NB4 (cell line): ENCODE data around the gene CEBPB.

Source experiments
- DNase-seq: peaks from one replicate; pipeline ENCODE4 v3.0.0; 2010; ENCODE audit warnings: low read depth
- H3K4me3 ChIP-seq: one replicate; pipeline ENCODE4 v1.5.1; 2011; ENCODE audit warnings: mild to moderate bottlenecking, low read depth, low read length, moderate library complexity
- MAX ChIP-seq: IDR thresholded peaks from 2 replicates; pipeline ENCODE4 v1.6.1; 2011; ENCODE audit warnings: low read depth, low read length
- MYC ChIP-seq: IDR thresholded peaks from 2 replicates; pipeline ENCODE4 v1.6.1; 2011; ENCODE audit warnings: low read depth, low read length
- POLR2A ChIP-seq: IDR thresholded peaks from 2 replicates; pipeline ENCODE4 v1.6.1; 2011; ENCODE audit warnings: mild to moderate bottlenecking; ENCODE audit not compliant: insufficient read length; ENCODE audit errors: extremely low read depth
- TF ChIP-seq, protein P1 (sequence below): IDR thresholded peaks from one replicate; pipeline ENCODE4 v1.5.1; 2012; ENCODE audit warnings: low read depth, low read length

Gene CEBPB

DNA sequence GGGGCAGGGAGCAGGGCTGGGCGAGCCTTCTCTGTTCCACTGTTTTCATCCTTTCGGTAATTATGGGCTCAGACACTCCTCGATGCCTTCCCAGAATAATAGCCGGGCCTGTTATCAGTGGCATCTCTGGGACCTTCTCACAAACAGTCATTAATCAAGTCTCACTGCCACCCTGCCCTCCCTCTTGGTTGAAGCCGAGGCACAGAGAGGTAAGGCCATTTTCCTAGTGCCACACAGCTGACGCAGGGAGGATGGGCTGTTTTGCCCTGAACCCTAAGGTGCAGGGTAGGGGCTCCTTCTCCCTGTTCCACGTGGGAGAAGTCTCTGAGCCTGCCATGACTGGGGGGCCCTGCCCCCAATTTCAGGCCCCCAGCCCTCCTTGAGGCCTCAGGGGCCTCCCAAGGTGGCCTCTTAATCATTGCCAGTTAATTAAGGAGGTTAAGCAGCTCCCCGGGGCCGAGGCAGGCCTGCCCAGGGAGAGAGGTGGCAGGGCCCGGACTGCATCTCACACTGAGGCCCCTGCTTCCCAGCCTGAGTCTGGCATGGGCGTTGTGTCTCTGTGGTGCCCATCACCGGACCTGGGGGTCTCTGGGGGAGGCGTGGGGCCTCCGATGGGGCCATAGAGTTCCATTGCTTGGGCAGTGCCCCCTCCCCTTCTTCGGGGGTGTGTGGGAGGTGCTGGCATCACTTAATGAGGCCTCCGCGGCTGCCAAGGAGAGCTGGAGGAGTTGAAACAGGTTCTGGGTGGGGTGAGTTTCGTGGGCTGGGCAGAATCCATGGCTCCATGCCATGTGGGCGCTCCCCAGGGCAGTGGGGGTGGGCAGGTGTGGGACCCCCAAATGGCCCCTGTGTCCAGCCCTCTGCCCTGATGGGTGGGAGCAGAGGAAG, 42.9 kb downstream of the CEBPB start:
- TF ChIP-seq POLR2A (no peak), MAX (no peak), MYC (no peak)
- TF ChIP-seq, protein P1, sequence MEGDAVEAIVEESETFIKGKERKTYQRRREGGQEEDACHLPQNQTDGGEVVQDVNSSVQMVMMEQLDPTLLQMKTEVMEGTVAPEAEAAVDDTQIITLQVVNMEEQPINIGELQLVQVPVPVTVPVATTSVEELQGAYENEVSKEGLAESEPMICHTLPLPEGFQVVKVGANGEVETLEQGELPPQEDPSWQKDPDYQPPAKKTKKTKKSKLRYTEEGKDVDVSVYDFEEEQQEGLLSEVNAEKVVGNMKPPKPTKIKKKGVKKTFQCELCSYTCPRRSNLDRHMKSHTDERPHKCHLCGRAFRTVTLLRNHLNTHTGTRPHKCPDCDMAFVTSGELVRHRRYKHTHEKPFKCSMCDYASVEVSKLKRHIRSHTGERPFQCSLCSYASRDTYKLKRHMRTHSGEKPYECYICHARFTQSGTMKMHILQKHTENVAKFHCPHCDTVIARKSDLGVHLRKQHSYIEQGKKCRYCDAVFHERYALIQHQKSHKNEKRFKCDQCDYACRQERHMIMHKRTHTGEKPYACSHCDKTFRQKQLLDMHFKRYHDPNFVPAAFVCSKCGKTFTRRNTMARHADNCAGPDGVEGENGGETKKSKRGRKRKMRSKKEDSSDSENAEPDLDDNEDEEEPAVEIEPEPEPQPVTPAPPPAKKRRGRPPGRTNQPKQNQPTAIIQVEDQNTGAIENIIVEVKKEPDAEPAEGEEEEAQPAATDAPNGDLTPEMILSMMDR: no peak
- no peak overlapping the region for H3K4me3 ChIP-seq
- no peak for DNase-seq

GRCh38 chr20:50234288-50234687, 43.7 kb downstream of the CEBPB start:
- no peak overlapping the region for H3K4me3 ChIP-seq
- no peak for DNase-seq
- no peak for TF ChIP-seq MYC
- TF ChIP-seq MAX: no peak
- TF ChIP-seq POLR2A: no peak
- TF ChIP-seq, protein P1: no peak

DNA sequence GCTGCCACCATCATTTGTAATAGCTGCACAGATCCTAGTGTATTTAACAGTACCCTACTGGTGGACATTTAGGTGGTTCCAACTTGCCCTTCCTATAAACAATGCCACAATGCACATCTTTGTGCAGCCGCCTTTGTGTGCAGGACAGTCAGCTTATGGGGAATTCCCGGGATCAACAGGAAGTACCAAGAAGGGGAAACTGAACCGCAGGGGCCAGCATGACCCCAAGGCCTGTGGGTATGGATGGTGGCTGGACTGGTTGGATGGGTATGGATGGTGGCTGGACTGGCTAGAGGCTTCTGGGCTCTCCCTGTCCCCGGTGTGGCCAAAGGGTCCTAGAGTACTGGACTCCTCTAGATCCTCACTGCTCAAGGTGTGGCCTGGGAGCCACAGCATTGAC, 46.7 kb downstream of the CEBPB start:
- DNase-seq: no peak
- TF ChIP-seq, protein P1: no peak
- TF ChIP-seq MYC: no peak
- TF ChIP-seq POLR2A: no peak
- TF ChIP-seq MAX: no peak
- H3K4me3 ChIP-seq: no peak overlapping the region

GRCh38 chr20:50238081-50238800, 47.6 kb downstream of the CEBPB start:
- H3K4me3 ChIP-seq: no peak overlapping the region
- DNase-seq: no peak
- no peak for TF ChIP-seq MYC

DNA sequence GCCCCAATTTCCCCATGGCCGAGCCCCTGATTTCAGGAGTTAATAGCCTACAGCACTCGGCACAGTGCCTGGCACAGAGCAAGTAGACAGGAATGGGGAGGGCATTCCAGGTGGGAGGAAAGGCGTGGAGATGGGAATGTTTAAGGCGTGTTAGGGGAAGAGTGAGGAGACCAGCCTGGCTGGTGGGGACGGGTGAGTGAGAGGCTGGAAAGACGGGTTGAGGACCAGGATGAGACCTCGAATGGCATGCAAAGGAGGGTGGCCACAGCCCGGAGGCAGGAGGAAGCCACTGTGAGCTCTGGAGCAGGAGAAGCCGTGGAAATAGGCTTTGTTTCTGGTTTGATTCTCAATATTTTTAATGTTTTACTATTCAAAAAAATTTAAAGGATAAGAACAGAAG, 49.5 kb downstream of the CEBPB start:
- no peak overlapping the region for H3K4me3 ChIP-seq
- TF ChIP-seq, protein P1: no peak
- TF ChIP-seq MAX: no peak
- TF ChIP-seq MYC: no peak
- TF ChIP-seq POLR2A: no peak
- DNase-seq: no peak

DNA sequence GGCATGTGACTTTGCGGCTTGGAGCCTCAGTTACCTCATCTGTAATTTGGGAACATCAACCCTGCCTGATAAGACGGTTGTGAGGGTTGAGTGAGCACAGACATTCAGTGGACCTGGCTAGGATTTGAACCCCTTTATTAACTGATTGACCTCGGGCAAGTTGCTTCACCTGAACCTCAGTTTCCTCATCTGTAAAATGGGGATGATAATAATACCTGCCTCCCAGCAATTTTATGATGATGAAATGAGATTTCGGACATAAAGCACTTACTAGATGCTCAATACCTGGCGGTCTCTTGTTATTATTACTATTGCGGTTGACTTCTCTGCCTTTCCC, 51.5 kb downstream of the CEBPB start:
- TF ChIP-seq MYC (no peak), MAX (no peak), POLR2A (no peak)
- TF ChIP-seq, protein P1: no peak

More for the DNA sequence above, 51.5 kb downstream of the CEBPB start:
- H3K4me3 ChIP-seq: no peak overlapping the region
- DNase-seq: no peak
